T-cell (primary cell): ENCODE results near the gene RNASEH1. TPM values are rescaled to one million over a fixed set of nuclear protein-coding genes. Genes with fewer than 3 reads are reported as not detected.

ENCODE experiments used
- ATAC-seq, 4 experiments: fragments of 200-7000 bp in 3 of 4; fragments of 150-1000 bp in 1 of 4; cut with Tn5 transposase; replicated peaks in 1 of 4; 1 replicate in 3 of 4; 2 replicates in 1 of 4; pipeline ENCODE4 v1.10.0; 2021; ENCODE audit warnings: moderate library complexity in 3 of 4, mild to moderate bottlenecking in 2 of 4, moderate number of reproducible peaks in 1 of 4
- CTCF ChIA-PET, 2 donors: fragments of 300-600 bp; sonication (Branson Sonifier 250); formaldehyde crosslinking; loops; one replicate each; lab custom pipeline; 2022; ENCODE audit warnings: antibody characterized with exemption in 2 of 2; lab: Charles Lee
- POLR2A ChIA-PET, 2 donors: fragments of 300-600 bp; sonication (Branson Sonifier 250); formaldehyde crosslinking; loops; one replicate each; lab custom pipeline; 2022; ENCODE audit warnings: antibody characterized with exemption in 2 of 2; lab: Charles Lee
- DNase-seq, 35 experiments: peaks; one replicate each; pipeline versions ENCODE4 v3.0.0 to v3.0.0-alpha.2; 2013 to 2023
- H3K27ac ChIP-seq: one replicate; pipeline ENCODE4 v1.5.1; 2013; ENCODE audit warnings: low read length
- H3K27me3 ChIP-seq, 2 experiments: replicated peaks in 1 of 2; 1 replicate in 1 of 2; 2 replicates in 1 of 2; pipeline versions ENCODE4 v1.6.1 to v1.7.0; 2013; ENCODE audit warnings: low read length in 1 of 2, mixed read lengths in 1 of 2; ENCODE audit not compliant: control insufficient read depth in 2 of 2, insufficient read depth in 2 of 2; ENCODE audit errors: extremely low read depth in 1 of 2
- H3K36me3 ChIP-seq, 2 donors: 1 replicate in 1 of 2; 2 replicates in 1 of 2; pipeline versions ENCODE4 v1.6.1 to v1.7.0; 2013; ENCODE audit warnings: low read length in 1 of 2; ENCODE audit not compliant: control insufficient read depth in 2 of 2, insufficient read depth in 1 of 2; ENCODE audit errors: extremely low read depth in 1 of 2
- H3K4me1 ChIP-seq, 2 experiments: 1 replicate in 1 of 2; 2 replicates in 1 of 2; pipeline versions ENCODE4 v1.6.1 to v1.7.0; 2013; ENCODE audit warnings: low read length in 2 of 2, mixed read lengths in 1 of 2; ENCODE audit not compliant: insufficient read depth in 2 of 2, control insufficient read depth in 1 of 2; ENCODE audit errors: extremely low read depth in 1 of 2
- H3K4me3 ChIP-seq, 2 donors: 1 replicate in 1 of 2; 2 replicates in 1 of 2; pipeline versions ENCODE4 v1.5.1 to v1.7.0; 2013; ENCODE audit warnings: mild to moderate bottlenecking in 2 of 2, low read length in 1 of 2, moderate library complexity in 1 of 2; ENCODE audit not compliant: control insufficient read depth in 1 of 2; ENCODE audit errors: extremely low read depth in 1 of 2
- H3K9me3 ChIP-seq: 2 replicates; pipeline ENCODE4 v1.7.0; 2013
- H3K27ac Mint-ChIP-seq, 2 donors: one replicate each; pipeline ENCODE4 v1.8.0; 2020 to 2021; ENCODE audit warnings: mild to moderate bottlenecking in 2 of 2, mixed read lengths in 2 of 2
- H3K27me3 Mint-ChIP-seq, 2 donors: one replicate each; pipeline ENCODE4 v1.8.0; 2021 to 2022; ENCODE audit warnings: mixed read lengths in 2 of 2
- H3K36me3 Mint-ChIP-seq: one replicate; pipeline ENCODE4 v1.8.0; 2021; ENCODE audit warnings: mixed read lengths
- H3K4me1 Mint-ChIP-seq, 3 donors: one replicate each; pipeline ENCODE4 v1.8.0; 2020 to 2022; ENCODE audit warnings: mixed read lengths in 3 of 3, mild to moderate bottlenecking in 1 of 3
- H3K4me3 Mint-ChIP-seq, 3 donors: one replicate each; pipeline ENCODE4 v1.8.0; 2020 to 2022; ENCODE audit warnings: mild to moderate bottlenecking in 3 of 3, mixed read lengths in 3 of 3, moderate library complexity in 3 of 3
- H3K9me3 Mint-ChIP-seq, 3 donors: one replicate each; pipeline ENCODE4 v1.8.0; 2020 to 2022; ENCODE audit warnings: mixed read lengths in 3 of 3
- WGBS: methylation state at CpG from one replicate; pipeline ENCODE4 v1.1.5; 2013; ENCODE audit warnings: missing lambda C conversion rate; ENCODE audit not compliant: insufficient coverage; 5-methylcytosine and 5-hydroxymethylcytosine counted together
- total RNA-seq, 35 experiments: library from RNA in 6 of 35; stranded (reverse) in 6 of 35; fragments of 120-200 nt in 1 of 35; gene quantifications; one replicate each; pipeline versions ENCODE4 v1.2.1 to v1.2.4 and lab custom pipeline; 2013 to 2026

RNASEH1 gene
- total RNA-seq, 5 donors from 2014 or later (not counting 1 experiment from before 2014, with no cell fraction given): 24.1 to 28.4 (median 25.2) TPM

DNA sequence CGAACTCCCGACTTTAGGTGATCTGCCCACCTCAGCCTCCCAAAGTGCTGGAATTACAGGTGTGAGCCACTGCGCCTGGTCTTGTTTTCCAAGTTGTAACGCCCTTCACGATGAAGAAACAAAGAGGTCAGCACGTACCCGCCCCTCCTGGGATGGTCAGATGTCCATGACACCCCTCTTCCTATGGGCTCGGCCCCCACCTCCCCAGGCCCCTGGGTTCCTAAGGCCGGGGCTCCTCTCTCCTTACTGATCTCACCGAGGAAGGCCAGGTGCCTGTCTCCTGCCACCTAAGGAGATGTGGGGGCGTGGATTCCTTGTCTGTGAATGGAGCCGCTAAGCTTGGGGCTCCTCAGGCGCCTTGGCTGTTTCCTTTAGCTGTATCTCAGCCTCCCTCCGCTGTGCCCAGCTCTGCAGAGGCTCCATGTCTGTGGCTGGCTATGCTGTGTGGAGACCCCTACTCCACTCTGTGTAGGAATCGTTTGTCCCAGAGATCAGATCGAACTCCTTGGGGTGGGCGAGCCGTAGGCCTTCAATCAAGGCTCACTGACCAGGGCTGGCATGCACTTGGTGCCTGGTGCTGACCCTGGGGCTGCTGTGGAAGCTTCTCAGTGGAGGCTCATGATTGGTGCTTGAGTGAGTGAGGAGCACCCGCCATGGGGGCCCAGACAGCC, 45.5 kb upstream of the RNASEH1 start:
- Mint-ChIP-seq H3K36me3 (no peaks in the 10 kb centered on the region), H3K27ac (no peak overlapping the region), H3K9me3 (no peaks in the 10 kb centered on the region), H3K4me3 (no peak overlapping the region), H3K27me3 (no peaks in the 10 kb centered on the region), H3K4me1 (peaks cover 5 to 15% (median 6%) of the 10 kb centered on the region in 3 donors)
- 85% methylated on average over 15 of the region's 19 CpGs for WGBS
- no peak overlapping the region for H3K27ac ChIP-seq
- ATAC-seq (no peak), DNase-seq (no peak)
- H3K9me3 ChIP-seq: no peaks in the 10 kb centered on the region
- ChIA-PET POLR2A (no interaction called here), CTCF (no interaction called here)
- peaks cover 0 to 2% of the 10 kb centered on the region in 2 experiments for H3K4me1 ChIP-seq
- H3K4me3 ChIP-seq: no peak overlapping the region
- H3K27me3 ChIP-seq: no peaks in the 10 kb centered on the region
- H3K36me3 ChIP-seq: no peaks in the 10 kb centered on the region

DNA sequence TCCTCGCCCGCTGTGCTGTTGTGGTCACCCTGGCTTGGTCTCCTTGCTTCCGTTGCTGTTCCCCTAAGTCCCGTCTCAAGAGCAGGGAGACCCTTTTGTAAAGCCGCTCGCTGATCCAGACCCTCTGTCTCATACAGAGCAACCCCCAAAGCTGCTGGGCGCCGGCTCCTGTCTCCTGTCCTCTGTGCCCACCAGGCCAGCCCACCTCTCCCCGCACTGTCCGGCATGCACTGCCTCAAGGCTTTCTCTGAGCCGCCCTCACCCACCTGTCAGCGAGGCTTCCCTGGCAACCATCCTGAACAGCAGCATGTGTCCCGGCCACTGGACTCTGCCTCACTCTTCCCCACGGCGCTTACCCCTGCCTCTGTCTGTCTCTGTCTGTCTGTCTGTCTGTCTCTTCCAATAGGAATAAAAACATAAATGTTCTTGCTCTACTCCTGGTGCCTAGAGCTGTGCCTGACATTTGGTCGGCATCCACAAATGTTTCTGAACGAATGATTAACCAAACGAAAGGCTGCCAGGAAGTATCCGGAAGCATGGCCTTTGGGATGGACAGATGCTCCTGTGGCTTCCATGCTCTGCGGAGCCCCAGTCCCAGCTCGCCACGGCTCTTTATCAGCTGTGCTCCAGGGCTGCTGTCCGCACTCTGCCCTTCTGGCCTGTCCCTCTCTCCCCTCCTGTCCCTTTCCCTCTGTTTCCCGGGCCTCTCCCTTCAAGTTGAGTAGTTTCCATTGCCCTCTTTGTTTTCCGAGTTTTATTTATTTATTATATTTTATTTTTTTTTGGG, 44.6 kb upstream of the RNASEH1 start:
- no peak for ATAC-seq
- WGBS: 87% methylated on average over 23 of the region's 25 CpGs
- peaks cover under 1 to 9% (median 6%) of the 10 kb centered on the region in 3 donors for H3K4me1 Mint-ChIP-seq

GRCh38 chr2:3601561-3602271, 43.6 kb upstream of the RNASEH1 start:
- Histone ChIP-seq H3K9me3 (no peaks in the 10 kb centered on the region), H3K36me3 (no peaks in the 10 kb centered on the region), H3K27me3 (peaks cover 0 to 3% of the 10 kb centered on the region in 2 experiments), H3K4me3 (no peak overlapping the region), H3K27ac (no peak overlapping the region), H3K4me1 (peaks cover 0 to 2% of the 10 kb centered on the region in 2 experiments)
- 80% methylated on average over 10 of the region's 22 CpGs for WGBS
- Mint-ChIP-seq H3K36me3 (peaks cover 3% of the 10 kb centered on the region), H3K9me3 (no peaks in the 10 kb centered on the region), H3K4me1 (peaks cover 0 to 17% (median 10%) of the 10 kb centered on the region in 3 donors), H3K27ac (no peak overlapping the region), H3K4me3 (no peak overlapping the region), H3K27me3 (peaks cover 0 to 3% of the 10 kb centered on the region in 2 donors)
- no peak for DNase-seq
- ChIA-PET POLR2A (no interaction called here), CTCF (no interaction called here)
- no peak for ATAC-seq

More for the DNA sequence above, 44.6 kb upstream of the RNASEH1 start:
- ChIA-PET POLR2A (no interaction called here), CTCF (no interaction called here)
- Histone ChIP-seq H3K27ac (no peak overlapping the region), H3K4me1 (peaks cover 0 to 2% of the 10 kb centered on the region in 2 experiments), H3K36me3 (no peaks in the 10 kb centered on the region), H3K9me3 (no peaks in the 10 kb centered on the region), H3K27me3 (no peaks in the 10 kb centered on the region), H3K4me3 (no peak overlapping the region)
- no peak for DNase-seq
- Mint-ChIP-seq H3K27me3 (peaks cover 0 to 3% of the 10 kb centered on the region in 2 donors), H3K36me3 (no peaks in the 10 kb centered on the region), H3K9me3 (no peaks in the 10 kb centered on the region), H3K27ac (no peak overlapping the region), H3K4me3 (no peak overlapping the region)

- POLR2A ChIA-PET: no interaction called here
- DNase-seq: no peak
- no peak overlapping the region for H3K27ac Mint-ChIP-seq
These were observed 42.2 kb upstream of the RNASEH1 start for GRCh38 chr2:3600256-3600855.

DNA sequence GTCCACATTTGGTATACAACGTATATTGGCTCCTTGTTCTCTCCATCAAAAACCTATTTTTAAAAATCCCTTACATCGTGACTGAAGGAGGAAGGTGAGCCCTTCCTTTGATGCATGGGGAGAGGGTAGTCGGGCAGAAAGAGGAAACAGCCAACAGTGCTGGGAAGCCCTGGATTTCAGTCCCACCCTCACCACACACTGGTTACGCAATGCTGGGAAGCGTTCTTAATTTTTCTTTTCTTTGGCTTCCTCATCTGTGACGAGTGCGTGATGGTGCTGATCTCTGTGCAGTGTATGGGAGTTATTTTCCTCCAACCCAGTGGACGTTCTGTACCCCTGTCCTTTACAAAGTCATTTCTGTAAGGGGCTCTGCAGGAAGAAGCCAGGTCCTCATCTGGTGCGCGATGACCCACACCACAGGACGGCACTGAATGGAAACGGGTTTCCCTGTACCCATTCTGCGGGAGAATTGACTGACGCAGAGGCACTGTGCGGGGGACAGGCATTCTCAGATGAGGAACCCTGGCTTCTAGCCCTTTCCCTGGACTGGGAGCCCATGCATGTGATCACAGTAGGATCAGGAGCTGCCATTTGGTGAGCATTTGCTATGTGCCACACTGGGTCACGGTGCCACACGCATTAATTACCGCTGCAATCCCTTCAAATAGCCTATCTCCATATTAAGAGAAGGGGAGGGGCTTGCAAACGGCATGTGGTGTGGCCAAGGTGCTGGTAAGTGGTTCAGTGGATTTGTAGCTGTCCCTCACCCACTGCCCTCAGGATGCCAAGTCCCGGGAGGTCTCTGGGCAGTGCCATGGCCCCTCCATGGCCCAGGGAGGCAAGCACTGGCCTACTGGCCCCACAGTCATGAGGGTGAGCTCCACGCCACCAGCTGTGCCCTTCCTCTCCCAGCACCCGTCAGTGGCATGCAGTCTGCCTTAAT, 41.0 kb upstream of the RNASEH1 start:
- Histone ChIP-seq H3K27me3 (peaks cover 2 to 3% of the 10 kb centered on the region in 2 experiments), H3K9me3 (no peaks in the 10 kb centered on the region), H3K36me3 (no peaks in the 10 kb centered on the region), H3K4me3 (no peak overlapping the region), H3K4me1 (no peaks in the 10 kb centered on the region), H3K27ac (no peak overlapping the region)
- H3K27ac Mint-ChIP-seq: no peak overlapping the region
- H3K27me3 Mint-ChIP-seq: peaks cover 0 to 8% of the 10 kb centered on the region in 2 donors
- H3K9me3 Mint-ChIP-seq: no peaks in the 10 kb centered on the region
- 95% methylated on average over 7 of the region's 22 CpGs for WGBS
- DNase-seq: no peak
- H3K4me3 Mint-ChIP-seq: no peak overlapping the region
- peaks cover 0 to 13% (median 5%) of the 10 kb centered on the region in 3 donors for H3K4me1 Mint-ChIP-seq
- peaks cover 6% of the 10 kb centered on the region for H3K36me3 Mint-ChIP-seq
- ChIA-PET CTCF (no interaction called here), POLR2A (no interaction called here)
- no peak for ATAC-seq

More at GRCh38 chr2:3600256-3600855, 42.2 kb upstream of the RNASEH1 start:
- CTCF ChIA-PET: no interaction called here
- Histone ChIP-seq H3K9me3 (no peaks in the 10 kb centered on the region), H3K27me3 (peaks cover 0 to 3% of the 10 kb centered on the region in 2 experiments), H3K4me1 (no peaks in the 10 kb centered on the region), H3K36me3 (no peaks in the 10 kb centered on the region), H3K4me3 (no peak overlapping the region), H3K27ac (no peak overlapping the region)
- Mint-ChIP-seq H3K9me3 (no peaks in the 10 kb centered on the region), H3K27me3 (peaks cover 0 to 3% of the 10 kb centered on the region in 2 donors), H3K4me3 (no peak overlapping the region), H3K36me3 (peaks cover 3% of the 10 kb centered on the region), H3K4me1 (peaks cover 0 to 16% (median 7%) of the 10 kb centered on the region in 3 donors)
- 89% methylated on average over 6 of the region's 11 CpGs for WGBS
- no peak for ATAC-seq
